Sigmoid colon (tissue), 4 donors: Measurements from ENCODE around the gene LLGL2.

Source experiments
- CTCF ChIP-seq, 4 experiments: fragments of 450-650 bp in 3 of 4; fragments of 200-600 bp in 1 of 4; IDR thresholded peaks; one replicate each; pipeline ENCODE4 v1.5.1; 2016 to 2019; ENCODE audit warnings: antibody characterized with exemption in 4 of 4, mild to moderate bottlenecking in 3 of 4, moderate library complexity in 2 of 4
- POLR2A ChIP-seq, 2 donors: fragments of 450-650 bp; IDR thresholded peaks; one replicate each; pipeline ENCODE4 v1.6.1; 2016; ENCODE audit warnings: antibody characterized with exemption in 2 of 2, mild to moderate bottlenecking in 2 of 2, moderate library complexity in 2 of 2
- POLR2AphosphoS5 ChIP-seq, 4 donors: sonication (generic); formaldehyde crosslinking; IDR thresholded peaks; one replicate each; pipeline ENCODE4 v1.6.1; 2017; ENCODE audit warnings: antibody characterized with exemption in 4 of 4

GRCh38 chr17:75535871-75536270 lies 10.4 kb downstream of the LLGL2 start:
- TF ChIP-seq POLR2A (IDR thresholded peaks at IDR 0.05) (no peak), CTCF (IDR thresholded peaks at IDR 0.05) (no peak), POLR2AphosphoS5 (IDR thresholded peaks at IDR 0.05) (no peak)
